SIG-M5 treated with dmso at 0.1 percent for 504 hours (cell line): Measurements from ENCODE around the gene TRPV2.

ENCODE experiments used
- DNase-seq: peaks from one replicate; lab custom pipeline; 2025; ENCODE audit not compliant: unreplicated experiment; lab: John Stamatoyannopoulos, UW

Gene TRPV2

GRCh38 chr17:16453493-16453851 is 38.1 kb downstream of the TRPV2 start:
- no peak for DNase-seq

GRCh38 chr17:16455997-16456741 is 40.8 kb downstream of the TRPV2 start:
- no peak for DNase-seq

- no peak for DNase-seq
Observed at GRCh38 chr17:16456742-16457316, 41.5 kb downstream of the TRPV2 start.

GRCh38 chr17:16459271-16459670 is 43.9 kb downstream of the TRPV2 start:
- no peak for DNase-seq

GRCh38 chr17:16459855-16460550 is 44.6 kb downstream of the TRPV2 start:
- no peak for DNase-seq

- DNase-seq = no peak
Observed at GRCh38 chr17:16460796-16461605, 45.6 kb downstream of the TRPV2 start.

- DNase-seq = no peak
Observed at GRCh38 chr17:16461606-16461866, 46.2 kb downstream of the TRPV2 start.

GRCh38 chr17:16462070-16462864 is 46.9 kb downstream of the TRPV2 start:
- DNase-seq = no peak

- DNase-seq = no peak
Observed at GRCh38 chr17:16463358-16464302, 48.3 kb downstream of the TRPV2 start.

GRCh38 chr17:16464303-16465051 is 49.1 kb downstream of the TRPV2 start:
- no peak for DNase-seq

GRCh38 chr17:16465052-16465312 is 49.6 kb downstream of the TRPV2 start:
- DNase-seq = no peak

GRCh38 chr17:16465861-16466338 is 50.5 kb downstream of the TRPV2 start:
- no peak for DNase-seq

GRCh38 chr17:16466407-16466806 is 51.0 kb downstream of the TRPV2 start:
- no peak for DNase-seq

- DNase-seq = no peak
Observed at GRCh38 chr17:16467044-16467443, 51.7 kb downstream of the TRPV2 start.

GRCh38 chr17:16467886-16468285 is 52.5 kb downstream of the TRPV2 start:
- DNase-seq = no peak

- DNase-seq = no peak
Observed at GRCh38 chr17:16468428-16468992, 53.1 kb downstream of the TRPV2 start.

- DNase-seq = no peak
Observed at GRCh38 chr17:16470265-16470664, 54.9 kb downstream of the TRPV2 start.

- DNase-seq = no peak
Observed at GRCh38 chr17:16471295-16471694, 55.9 kb downstream of the TRPV2 start.

GRCh38 chr17:16472539-16472938 is 57.2 kb downstream of the TRPV2 start:
- DNase-seq = no peak
